Ramos (cell line): ENCODE measurements around the gene NKTR.

ENCODE experiments used
- in situ Hi-C: fragments of 300-500 bp; cut with MboI; formaldehyde crosslinking; loops from one replicate; pipeline ENCODE4 v1.14.3; 2022; ENCODE audit warnings: low sequenced_read_pairs; ENCODE audit not compliant: unreplicated experiment

NKTR gene

DNA sequence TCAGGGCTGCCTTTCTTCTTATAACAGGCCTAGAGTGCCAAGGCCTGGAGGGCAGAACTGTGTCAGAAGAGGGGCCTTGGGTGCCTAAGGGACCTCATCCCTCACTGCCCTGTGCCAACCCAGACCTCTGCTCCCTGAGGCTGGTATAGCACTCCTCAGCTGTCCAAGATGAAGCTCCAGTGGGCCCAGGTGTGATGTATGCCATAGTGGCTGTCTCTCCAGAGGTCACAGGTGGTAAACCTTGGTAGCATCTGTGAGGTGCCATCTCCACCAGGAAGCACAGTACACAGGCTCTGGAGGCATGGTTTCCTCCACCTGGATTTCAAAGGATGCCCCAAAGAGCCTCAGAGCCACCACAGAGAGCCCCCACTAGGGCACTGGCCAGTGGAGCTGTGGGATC lies 72.6 kb downstream of the NKTR start:
- in situ Hi-C loops, result no loop called here

DNA sequence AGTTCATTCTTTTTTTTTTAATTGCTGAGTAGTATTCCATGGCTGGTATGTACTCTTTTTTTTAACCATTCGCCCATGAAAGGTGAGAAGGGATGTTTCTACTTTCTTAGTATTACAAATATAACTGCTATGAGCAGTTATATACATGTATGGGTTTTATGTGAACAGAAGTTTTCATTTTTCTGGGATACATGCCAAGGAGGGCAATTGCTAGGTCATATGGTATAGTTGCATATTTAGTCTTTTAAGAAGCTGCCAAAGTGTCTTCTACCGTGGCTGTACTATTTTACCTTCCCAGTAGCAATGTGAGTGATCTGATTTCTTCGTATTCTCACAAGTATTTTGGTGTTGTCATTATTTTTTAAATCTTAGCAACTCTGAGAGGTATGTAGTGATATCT lies 73.7 kb downstream of the NKTR start:
- in situ Hi-C loops, result no loop called here

DNA sequence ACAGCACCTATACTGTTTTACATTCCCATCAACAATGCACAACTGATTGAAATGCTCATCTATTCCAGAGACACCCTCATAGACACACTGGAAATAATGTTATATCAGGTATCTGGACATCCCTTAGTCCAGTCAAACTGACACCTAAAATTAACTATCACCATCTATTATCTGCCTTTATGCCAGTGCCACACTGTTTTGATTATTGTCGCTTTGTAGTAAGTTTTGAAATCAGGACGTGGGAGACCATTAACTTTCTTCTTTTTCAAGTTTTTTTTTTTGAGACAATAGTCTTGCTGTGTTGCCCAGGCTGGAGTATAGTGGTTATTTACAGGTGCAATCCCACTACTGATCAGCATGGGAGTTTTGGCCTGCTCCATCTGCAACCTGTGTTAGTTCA lies 75.4 kb downstream of the NKTR start:
- in situ Hi-C loops, result no loop called here

DNA sequence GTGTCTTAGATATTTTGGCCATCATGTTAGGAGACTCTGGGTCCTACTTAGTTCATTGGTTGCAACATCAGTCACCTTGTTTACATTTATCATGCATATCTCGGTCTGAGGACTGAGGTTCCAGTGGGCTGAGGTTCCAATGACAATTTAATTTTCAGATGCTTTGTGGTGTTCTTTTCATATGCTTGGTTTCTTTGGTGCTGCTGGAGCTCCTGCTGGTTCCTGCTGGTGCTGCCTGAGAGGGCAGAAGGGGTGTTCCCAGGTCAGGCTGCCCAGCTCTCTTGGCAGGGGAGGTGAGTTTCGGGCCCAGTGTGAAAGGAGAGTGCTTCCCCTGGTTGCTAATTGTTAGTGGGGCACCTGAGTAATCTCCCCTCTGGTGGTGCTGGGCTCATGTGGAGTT lies 78.0 kb downstream of the NKTR start:
- in situ Hi-C loops, result no loop called here

DNA sequence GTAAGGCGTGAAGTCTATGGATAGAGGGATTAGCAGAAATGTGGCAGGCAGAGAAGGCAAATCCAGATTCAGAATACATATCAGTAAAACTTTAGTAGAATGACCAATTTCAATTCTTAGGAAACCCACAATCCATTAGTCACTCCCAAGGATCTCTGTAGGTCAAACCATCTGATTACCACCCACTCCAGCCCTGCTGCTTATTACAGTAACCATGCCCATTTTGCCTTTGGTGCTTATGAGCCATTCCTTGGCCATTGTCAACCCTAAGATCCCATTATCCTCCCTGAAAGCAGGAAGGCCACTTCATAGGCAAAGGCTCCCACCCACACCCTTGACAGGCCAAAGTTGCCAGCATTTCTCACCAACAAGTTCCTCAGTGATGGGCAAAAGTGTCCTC lies 79.8 kb downstream of the NKTR start:
- in situ Hi-C loops, result no loop called here

DNA sequence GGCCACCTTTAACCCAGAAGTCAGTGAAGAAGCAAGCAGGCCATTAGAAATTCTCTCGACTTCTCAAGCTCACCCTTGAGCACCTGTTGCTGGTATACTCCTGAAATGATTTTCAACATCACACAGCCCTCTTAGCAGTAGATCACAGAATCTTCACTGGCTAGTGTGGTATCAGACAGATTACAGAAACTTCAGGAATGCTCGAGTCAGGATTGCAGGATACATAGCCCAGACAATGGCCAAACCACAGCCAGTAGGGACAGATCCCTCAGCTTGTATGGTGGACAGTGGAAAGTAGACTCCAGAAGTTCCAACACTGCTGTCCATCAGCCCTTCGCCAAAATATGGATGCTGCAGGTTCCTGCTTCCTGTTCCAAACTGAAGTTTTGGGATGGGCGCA lies 80.3 kb downstream of the NKTR start:
- in situ Hi-C loops, result no loop called here

DNA sequence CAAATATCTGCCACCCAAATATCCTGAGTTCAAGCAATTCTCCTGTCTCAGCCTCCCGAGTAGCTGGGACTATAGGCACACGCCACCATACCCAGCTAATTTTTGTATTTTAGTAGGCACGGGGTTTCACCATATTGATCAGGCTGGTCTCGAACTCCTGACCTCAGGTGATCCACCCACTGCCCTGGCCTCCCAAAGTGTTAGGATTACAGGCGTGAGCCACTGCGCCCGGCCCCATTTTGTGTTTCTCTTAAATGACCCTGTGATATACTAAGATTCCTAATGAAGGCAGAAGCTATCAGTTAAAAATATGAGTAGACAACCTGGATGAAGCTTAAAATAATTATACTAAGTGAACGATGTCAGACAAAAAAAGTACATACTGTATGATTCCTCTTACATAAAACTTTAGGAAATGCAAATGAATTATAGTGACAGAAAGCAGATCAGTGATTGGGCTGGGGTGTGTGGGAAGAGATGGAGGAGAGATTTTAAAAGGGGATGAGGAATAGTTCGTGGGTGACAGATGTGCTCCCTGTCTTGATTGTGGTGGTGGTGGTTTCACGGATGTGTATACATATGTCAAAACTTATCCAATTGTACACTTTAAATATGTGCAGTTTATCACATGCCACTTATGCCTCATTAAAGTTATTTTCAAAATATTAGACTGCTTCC lies 81.0 kb downstream of the NKTR start:
- in situ Hi-C loops, result no loop called here

DNA sequence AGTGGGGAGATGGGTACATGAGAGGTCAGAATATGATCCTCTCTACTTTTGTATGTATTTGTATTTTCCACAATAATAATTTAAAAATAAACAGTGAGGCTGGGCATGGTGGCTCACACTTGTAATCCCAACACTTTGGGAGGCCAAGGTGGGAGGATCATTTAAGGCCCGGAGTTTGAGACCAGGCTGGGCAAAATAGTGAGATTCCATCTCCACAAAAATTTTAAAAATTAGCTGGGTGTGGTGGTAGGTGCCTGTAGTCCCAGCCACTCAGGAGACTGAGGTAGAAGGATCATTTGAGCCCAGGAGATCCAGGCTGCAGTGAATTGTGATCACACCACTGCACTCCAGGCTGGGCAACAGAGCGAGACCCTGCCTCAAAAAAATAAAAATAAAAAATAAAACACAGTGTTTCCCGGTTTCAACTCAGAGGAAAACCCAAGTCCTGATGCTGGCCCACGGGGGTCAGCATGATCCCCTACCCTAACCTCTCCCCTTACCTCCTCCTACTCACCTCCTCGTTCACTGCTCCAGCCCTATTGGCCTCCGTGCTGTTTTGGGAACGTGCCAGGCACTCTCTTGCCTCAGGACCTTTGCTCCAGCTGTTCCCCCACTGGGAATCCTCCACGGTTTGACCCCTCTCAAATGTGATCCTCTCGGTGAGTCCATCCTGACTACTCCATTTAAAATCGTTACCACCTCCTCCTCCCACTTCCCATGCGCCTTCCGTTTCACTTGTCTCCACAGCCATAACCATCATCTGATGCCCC lies 82.0 kb downstream of the NKTR start:
- in situ Hi-C loops, result no loop called here

DNA sequence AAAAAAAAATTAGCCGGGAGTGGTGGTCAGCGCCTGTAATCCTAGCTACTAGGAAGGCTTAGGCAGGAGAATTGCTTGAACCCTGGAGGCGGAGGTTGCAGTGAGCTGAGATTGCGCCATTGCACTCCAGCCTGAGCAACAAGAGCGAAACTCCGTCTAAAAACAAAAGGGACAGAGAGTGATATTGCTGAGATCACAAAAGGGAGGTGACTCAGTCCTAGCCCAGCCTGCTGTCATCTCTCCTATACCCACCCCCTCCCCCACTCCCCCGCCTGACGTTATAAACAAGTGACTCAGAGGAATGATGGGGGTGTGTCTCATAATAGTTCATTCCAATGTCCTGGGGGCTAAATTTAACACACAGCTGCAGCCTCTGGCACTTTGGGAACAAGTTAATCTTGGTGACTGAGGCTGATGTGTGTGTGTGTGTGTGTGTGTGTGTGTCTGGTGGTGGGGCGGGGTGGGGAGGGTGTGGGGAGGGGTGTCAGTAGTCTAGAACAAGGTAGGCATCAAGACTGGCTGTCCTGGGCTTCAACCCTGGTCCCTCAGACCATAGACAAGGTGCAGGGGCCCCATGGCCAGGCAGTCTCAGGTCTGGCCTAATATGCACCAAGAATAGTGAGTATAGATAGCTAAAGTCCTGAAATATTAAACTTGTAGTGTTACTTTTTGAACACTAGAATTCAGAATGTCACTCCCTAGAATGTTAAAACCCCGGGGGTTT lies 83.6 kb downstream of the NKTR start:
- in situ Hi-C loops, result no loop called here

DNA sequence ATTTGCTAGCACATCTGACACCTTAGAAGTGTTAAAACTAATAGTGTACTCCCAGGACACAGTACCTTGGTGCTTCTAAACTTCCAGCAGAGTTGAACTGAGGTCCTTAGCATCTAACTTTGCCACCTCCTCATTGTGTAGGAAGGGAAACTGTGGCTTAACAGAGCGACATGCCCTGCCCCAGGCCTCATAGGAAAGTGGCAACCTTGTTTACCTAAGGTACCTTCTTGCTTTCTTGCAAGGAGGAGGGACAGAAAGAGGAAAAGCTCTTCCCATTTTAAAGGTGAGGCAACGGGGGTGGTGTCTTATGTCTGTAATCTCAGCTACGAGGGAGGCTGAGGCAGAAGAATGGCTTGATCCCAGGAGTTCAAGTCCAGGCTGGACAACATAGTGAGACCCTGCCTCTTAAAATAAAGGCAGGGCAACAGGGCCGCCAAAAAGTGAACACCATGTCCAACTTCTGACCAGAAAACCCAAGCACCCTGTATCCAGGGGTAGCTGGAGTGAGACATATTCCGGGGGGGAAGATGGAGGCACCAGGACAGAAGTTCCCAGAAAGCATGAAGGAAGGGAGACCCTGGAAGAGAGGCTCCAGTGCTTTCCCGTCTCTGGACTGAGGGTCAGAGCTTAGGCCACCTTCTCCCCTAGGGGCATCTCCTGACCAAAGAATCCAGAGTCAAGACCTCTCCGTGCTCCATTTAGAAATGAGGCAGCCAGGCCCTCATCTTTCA lies 84.3 kb downstream of the NKTR start:
- in situ Hi-C loops, result no loop called here

DNA sequence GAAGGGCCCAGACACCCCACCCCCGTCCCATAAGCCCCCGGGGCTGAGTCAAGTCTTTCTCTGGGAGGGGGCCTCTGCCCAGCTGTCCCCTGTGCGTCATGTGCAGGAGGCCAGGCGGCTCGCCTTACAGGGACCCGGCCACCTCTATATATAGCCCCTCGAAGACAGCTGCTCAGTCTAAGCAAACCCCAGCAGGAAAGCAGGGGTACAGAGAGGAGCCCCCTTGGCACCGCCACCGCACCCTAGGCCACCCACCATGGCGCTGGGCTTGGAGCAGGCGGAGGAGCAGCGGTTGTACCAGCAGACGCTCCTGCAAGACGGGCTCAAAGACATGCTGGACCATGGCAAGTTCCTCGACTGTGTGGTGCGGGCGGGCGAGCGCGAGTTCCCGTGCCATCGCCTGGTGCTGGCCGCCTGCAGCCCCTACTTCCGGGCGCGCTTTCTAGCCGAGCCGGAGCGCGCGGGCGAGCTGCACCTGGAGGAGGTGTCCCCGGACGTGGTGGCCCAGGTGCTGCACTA lies 84.9 kb downstream of the NKTR start, which contains the start of gene KLHL40:
KLHL40 (plus strand) TSS at position 175 of the 519 bp plus-strand sequence; CDS start at position 257, 82 bp downstream.
- in situ Hi-C loops, result no loop called here

DNA sequence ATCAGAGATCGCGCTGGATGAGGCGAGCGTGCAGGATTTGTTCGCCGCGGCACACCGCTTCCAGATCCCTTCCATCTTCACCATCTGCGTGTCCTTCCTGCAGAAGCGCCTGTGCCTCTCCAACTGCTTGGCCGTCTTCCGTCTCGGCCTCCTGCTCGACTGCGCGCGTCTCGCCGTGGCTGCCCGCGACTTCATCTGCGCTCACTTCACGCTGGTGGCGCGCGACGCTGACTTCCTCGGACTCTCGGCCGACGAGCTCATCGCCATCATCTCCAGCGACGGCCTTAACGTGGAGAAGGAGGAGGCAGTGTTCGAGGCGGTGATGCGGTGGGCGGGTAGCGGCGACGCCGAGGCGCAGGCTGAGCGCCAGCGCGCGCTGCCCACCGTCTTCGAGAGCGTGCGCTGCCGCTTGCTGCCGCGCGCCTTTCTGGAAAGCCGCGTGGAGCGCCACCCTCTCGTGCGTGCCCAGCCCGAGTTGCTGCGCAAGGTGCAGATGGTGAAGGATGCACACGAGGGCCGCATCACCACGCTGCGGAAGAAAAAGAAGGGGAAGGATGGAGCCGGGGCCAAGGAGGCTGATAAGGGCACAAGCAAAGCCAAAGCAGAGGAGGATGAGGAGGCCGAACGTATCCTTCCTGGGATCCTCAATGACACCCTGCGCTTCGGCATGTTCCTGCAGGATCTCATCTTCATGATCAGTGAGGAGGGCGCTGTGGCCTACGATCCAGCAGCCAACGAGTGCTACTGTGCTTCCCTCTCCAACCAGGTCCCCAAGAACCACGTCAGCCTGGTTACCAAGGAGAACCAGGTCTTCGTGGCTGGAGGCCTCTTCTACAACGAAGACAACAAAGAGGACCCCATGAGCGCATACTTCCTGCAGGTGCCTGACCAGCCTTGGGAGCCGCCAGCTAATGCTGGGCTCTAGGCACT lies 85.7 kb downstream of the NKTR start:
- in situ Hi-C loops, result no loop called here

DNA sequence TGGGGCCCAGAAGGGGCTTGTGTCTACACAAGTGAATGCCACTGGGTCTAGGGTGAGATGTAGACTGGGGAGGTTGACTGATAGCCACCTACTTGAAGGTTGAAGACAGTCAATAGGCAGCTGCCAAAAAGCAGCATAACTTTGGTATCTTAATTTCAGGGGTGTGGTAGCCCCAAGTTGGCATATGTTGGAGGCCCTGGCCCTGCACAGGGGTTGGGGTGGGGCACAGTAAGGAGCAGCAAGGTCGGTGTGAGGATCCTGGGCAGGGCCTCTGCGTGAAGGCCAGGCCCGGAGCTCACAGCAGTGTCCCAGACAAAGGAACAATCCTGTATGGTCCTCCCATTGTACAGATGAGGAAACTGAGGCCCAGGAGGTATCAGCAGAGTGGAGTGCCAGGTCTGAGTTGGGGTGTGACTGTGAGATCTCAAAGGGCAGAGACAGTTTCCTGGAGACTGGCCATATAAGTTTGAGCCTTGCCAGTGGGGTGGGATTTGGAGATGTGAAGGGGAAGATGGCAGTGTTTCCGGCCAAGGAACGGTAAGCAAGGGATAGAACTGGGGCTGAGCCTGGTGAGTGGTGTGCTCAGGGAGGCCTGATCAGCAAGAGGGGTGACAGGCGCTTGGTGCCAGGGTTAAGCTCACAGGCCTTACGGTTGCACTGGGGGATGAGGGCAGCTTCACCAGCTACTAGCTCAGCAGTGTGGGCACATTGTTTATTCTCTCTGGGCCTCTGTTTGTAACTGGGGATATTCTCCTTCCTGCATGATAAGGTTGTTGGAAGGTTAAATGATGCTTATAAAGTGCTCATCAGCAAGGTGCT lies 86.6 kb downstream of the NKTR start:
- in situ Hi-C loops, result no loop called here

DNA sequence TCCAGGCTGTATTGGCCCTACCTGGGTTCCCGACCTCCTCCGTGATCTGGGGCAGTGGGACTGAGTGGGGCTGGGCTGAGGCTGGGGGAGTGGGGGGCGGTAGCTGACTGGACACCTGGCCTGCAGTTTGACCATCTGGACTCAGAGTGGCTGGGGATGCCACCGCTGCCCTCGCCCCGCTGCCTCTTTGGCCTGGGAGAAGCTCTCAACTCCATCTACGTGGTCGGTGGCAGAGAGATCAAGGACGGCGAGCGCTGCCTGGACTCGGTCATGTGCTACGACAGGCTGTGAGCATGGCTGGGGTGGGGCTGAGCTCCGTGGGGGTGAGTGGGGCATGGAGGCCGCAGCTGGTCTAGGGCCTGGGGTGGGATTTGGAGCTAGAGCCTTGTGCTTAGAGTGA lies 87.5 kb downstream of the NKTR start:
- in situ Hi-C loops, result no loop called here

DNA sequence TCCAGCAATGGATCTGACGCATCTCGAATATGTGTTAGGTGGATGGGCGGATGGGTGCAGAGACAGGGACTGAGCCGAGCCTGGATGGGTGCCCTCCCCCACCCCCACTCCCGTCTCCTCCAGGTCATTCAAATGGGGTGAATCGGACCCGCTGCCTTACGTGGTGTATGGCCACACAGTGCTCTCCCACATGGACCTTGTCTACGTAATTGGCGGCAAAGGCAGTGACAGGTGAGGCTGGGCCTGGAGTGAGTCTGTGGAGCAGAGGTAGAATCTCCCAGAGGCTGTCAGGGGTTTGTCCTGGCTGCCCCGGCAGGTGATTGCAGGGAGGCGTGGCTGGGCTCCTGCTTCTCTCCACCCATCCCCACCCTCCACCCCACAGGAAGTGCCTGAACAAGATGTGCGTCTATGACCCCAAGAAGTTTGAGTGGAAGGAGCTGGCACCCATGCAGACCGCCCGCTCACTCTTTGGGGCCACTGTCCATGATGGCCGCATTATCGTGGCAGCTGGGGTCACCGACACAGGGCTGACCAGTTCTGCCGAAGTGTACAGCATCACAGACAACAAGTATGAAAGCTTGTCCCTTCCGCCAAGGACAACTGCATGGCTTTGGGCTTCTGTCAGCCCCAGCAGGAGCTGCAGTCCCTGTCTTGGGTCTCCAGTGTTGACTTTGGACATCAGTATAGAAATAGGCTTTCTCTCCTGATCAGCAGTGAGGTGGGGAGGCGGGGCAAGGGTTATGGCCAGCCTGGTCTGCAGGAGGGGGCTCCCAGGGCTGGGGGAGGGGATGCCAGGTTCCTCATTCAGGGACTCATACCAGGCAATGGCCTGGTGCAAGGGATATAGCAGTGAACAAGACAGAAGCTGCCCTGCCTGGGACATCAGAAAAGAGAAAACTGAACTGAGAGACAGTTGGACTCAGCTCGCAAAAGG lies 88.3 kb downstream of the NKTR start:
- in situ Hi-C loops, result no loop called here

DNA sequence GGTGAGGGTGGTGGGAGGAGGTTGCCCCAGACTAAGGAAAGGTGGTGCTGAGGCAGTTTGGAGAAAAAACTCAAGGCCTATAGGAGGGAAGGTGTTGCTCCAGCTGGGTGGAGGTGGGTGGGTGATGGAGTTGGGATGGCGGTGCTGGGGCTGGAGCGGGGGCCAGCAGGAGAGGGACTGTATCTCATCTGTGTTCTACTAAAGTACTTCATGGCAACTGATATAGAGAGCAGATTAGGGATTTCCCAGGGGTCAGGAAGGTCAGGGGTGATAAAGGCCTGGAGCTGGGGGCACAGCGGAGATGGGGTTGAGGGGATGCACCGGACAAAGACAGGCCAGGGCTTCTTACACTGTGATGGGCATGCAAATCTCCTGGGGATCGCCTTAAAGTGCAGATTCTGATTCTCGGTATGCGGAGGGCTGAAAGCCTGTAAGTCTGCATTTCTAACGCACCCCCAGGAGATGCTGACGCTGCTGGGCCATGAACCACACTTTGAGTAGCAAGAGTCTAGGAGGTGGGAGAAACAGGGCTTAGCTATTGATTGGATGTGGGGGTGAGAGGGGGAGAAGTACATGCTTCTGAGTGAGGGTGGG lies 89.0 kb downstream of the NKTR start:
- in situ Hi-C loops, result no loop called here

DNA sequence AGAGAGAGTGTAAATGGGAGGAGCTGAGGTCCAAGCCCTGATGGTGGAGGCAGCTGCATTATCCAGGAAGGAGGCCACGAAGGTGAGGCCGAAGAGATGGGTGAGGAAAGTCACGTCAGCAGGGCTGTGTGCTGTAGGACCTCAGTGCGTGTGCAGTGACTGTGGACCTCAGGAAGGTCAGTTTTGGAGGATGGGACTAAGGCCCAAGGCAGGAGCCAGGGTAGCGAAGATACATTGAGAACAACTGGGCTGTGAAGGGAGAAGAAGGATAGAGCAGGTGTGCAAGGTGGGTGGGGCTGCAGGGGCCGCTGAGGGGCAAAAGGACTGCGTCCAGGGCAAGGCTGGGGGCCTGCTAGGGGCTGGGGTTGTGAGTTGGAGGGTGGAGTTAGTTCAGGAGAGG lies 89.7 kb downstream of the NKTR start:
- in situ Hi-C loops, result no loop called here
